Endodermal cell (in vitro differentiated cells): Measurements from ENCODE around the gene PHRF1. TPM values are rescaled to one million over a fixed set of nuclear protein-coding genes. Genes with fewer than 3 reads are reported as not detected.

Experiments used
- DNase-seq: peaks from one replicate; pipeline ENCODE4 v3.0.0-alpha.2; 2017
- H3K27ac ChIP-seq: 2 replicates; pipeline ENCODE4 v1.5.1; 2013; ENCODE audit warnings: mild to moderate bottlenecking, low read depth, low read length, moderate library complexity
- H3K27me3 ChIP-seq: 2 replicates; pipeline ENCODE4 v1.6.1; 2013; ENCODE audit warnings: mild to moderate bottlenecking, low read length, moderate library complexity; ENCODE audit not compliant: insufficient read depth, control insufficient read depth, poor library complexity, severe bottlenecking
- H3K36me3 ChIP-seq: 2 replicates; pipeline ENCODE4 v1.7.0; 2013; ENCODE audit warnings: mild to moderate bottlenecking, low read length, moderate library complexity; ENCODE audit not compliant: control insufficient read depth, insufficient read depth
- H3K4me1 ChIP-seq: one replicate; pipeline ENCODE4 v1.7.0; 2013; ENCODE audit warnings: low read length; ENCODE audit not compliant: control insufficient read depth, insufficient read depth
- H3K4me3 ChIP-seq: 2 replicates; pipeline ENCODE4 v1.5.1; 2013; ENCODE audit warnings: mild to moderate bottlenecking, low read length, moderate library complexity
- H3K9ac ChIP-seq: 2 replicates; pipeline ENCODE4 v1.6.1; 2013; ENCODE audit warnings: mild to moderate bottlenecking, low read length, moderate library complexity; ENCODE audit not compliant: poor library complexity, severe bottlenecking; ENCODE audit errors: extremely low read depth
- H3K9me3 ChIP-seq: 2 replicates; pipeline ENCODE4 v1.6.1; 2013; ENCODE audit warnings: mild to moderate bottlenecking, low read length, moderate library complexity; ENCODE audit not compliant: control insufficient read depth
- H3K27ac Mint-ChIP-seq: 2 replicates; pipeline ENCODE4 v1.8.0; 2020; ENCODE audit warnings: mixed read lengths
- H3K27me3 Mint-ChIP-seq: 2 replicates; pipeline ENCODE4 v1.8.0; 2021; ENCODE audit warnings: mild to moderate bottlenecking, mixed read lengths; ENCODE audit not compliant: insufficient read depth
- H3K36me3 Mint-ChIP-seq: 2 replicates; pipeline ENCODE4 v1.8.0; 2020; ENCODE audit warnings: low read depth, mixed read lengths
- H3K4me1 Mint-ChIP-seq: 2 replicates; pipeline ENCODE4 v1.8.0; 2020; ENCODE audit warnings: mixed read lengths
- H3K4me3 Mint-ChIP-seq: 2 replicates; pipeline ENCODE4 v1.8.0; 2020; ENCODE audit warnings: mild to moderate bottlenecking, moderate library complexity, mixed read lengths
- H3K9me3 Mint-ChIP-seq: 2 replicates; pipeline ENCODE4 v1.8.0; 2020; ENCODE audit warnings: mild to moderate bottlenecking, mixed read lengths
- CTCF ChIP-seq: fragments of 200-600 bp; sonication (generic); conservative IDR thresholded peaks from 2 replicates; pipeline ENCODE4 v1.5.0; 2021; ENCODE audit warnings: antibody characterized with exemption, mild to moderate bottlenecking
- WGBS, 2 experiments: methylation state at CpG; one replicate each; pipeline versions ENCODE4 v1.1.5 to v1.1.7; 2013; ENCODE audit warnings: missing lambda C conversion rate in 2 of 2, mixed read lengths in 1 of 2; ENCODE audit not compliant: insufficient coverage in 1 of 2, insufficient read length in 1 of 2; 5-methylcytosine and 5-hydroxymethylcytosine counted together
- total RNA-seq, 2 donors: library from RNA; stranded (reverse); fragmentation: NEBNext Ultra II Directional in 1 of 2; extraction: Animal tissue kit (Norgen Biotek cat#: 25700) in 1 of 2; gene quantifications; 2 replicates in 1 of 2; 3 replicates in 1 of 2; pipeline ENCODE4 v1.2.1, GENCODE V29; 2021

Gene PHRF1
- total RNA-seq, 2 donors from 2014 or later: 43.4 to 48.0 TPM

GRCh38 chr11:615504-616319, 39.4 kb downstream of the PHRF1 start, which contains the start of gene IRF7:
TSS of gene IRF7 (minus strand) at chr11:615950. CDS start at chr11:615364, 586 bp downstream.
- Histone ChIP-seq H3K4me1 (no peaks in the 10 kb centered on the region), H3K4me3 (peak within 1 kb of the TSS; percentile 80), H3K36me3 (peaks cover 29% of the 10 kb centered on the region), H3K9me3 (no peaks in the 10 kb centered on the region), H3K9ac (peak within 1 kb of the TSS; percentile 66), H3K27me3 (no peaks in the 10 kb centered on the region), H3K27ac (peak within 1 kb of the TSS; percentile 83)
- H3K27ac Mint-ChIP-seq: peak within 1 kb of the TSS; percentile 95
- no peaks in the 10 kb centered on the region for H3K4me1 Mint-ChIP-seq
- H3K4me3 Mint-ChIP-seq: peak within 1 kb of the TSS; percentile 69
- no peak for TF ChIP-seq CTCF
- H3K36me3 Mint-ChIP-seq: peaks cover 8% of the 10 kb centered on the region
- H3K27me3 Mint-ChIP-seq: no peaks in the 10 kb centered on the region
- DNase-seq: peak; percentile 97
- WGBS, 2 experiments: 13 to 32% methylated on average over 27 to 66 of the region's 66 CpGs
- H3K9me3 Mint-ChIP-seq: no peaks in the 10 kb centered on the region

- Mint-ChIP-seq H3K4me3 (peak overlapping the region; percentile 69), H3K27me3 (no peaks in the 10 kb centered on the region), H3K36me3 (peaks cover 5% of the 10 kb centered on the region), H3K4me1 (no peaks in the 10 kb centered on the region), H3K9me3 (no peaks in the 10 kb centered on the region), H3K27ac (no peak overlapping the region)
- peaks cover 21% of the 10 kb centered on the region for H3K36me3 ChIP-seq
- TF ChIP-seq CTCF: no peak
- H3K27ac ChIP-seq: no peak overlapping the region
- no peak overlapping the region for H3K4me3 ChIP-seq
- no peaks in the 10 kb centered on the region for H3K9me3 ChIP-seq
- no peaks in the 10 kb centered on the region for H3K27me3 ChIP-seq
- no peak for DNase-seq
- no peak overlapping the region for H3K9ac ChIP-seq
- H3K4me1 ChIP-seq: no peaks in the 10 kb centered on the region
- WGBS, 2 experiments: 92 to 94% methylated on average over 26 to 39 of the region's 39 CpGs
Measured at GRCh38 chr11:616320-617198, 40.3 kb downstream of the PHRF1 start.

GRCh38 chr11:617199-617911, 41.1 kb downstream of the PHRF1 start:
- no peak for TF ChIP-seq CTCF
- H3K27me3 ChIP-seq: no peaks in the 10 kb centered on the region
- H3K4me1 ChIP-seq: no peaks in the 10 kb centered on the region
- H3K9me3 Mint-ChIP-seq: no peaks in the 10 kb centered on the region
- H3K9ac ChIP-seq: no peak overlapping the region
- H3K4me3 Mint-ChIP-seq: no peak overlapping the region
- peaks cover 2% of the 10 kb centered on the region for H3K36me3 Mint-ChIP-seq
- H3K27me3 Mint-ChIP-seq: no peaks in the 10 kb centered on the region
- DNase-seq: no peak
- H3K9me3 ChIP-seq: no peaks in the 10 kb centered on the region
- H3K27ac Mint-ChIP-seq: no peak overlapping the region
- WGBS, 2 experiments: 95 to 96% methylated on average over 36 to 57 of the region's 57 CpGs
- no peaks in the 10 kb centered on the region for H3K4me1 Mint-ChIP-seq
- peaks cover 13% of the 10 kb centered on the region for H3K36me3 ChIP-seq
- no peak overlapping the region for H3K27ac ChIP-seq
- no peak overlapping the region for H3K4me3 ChIP-seq
